ENCODE data around the gene GPS1.

DNA sequence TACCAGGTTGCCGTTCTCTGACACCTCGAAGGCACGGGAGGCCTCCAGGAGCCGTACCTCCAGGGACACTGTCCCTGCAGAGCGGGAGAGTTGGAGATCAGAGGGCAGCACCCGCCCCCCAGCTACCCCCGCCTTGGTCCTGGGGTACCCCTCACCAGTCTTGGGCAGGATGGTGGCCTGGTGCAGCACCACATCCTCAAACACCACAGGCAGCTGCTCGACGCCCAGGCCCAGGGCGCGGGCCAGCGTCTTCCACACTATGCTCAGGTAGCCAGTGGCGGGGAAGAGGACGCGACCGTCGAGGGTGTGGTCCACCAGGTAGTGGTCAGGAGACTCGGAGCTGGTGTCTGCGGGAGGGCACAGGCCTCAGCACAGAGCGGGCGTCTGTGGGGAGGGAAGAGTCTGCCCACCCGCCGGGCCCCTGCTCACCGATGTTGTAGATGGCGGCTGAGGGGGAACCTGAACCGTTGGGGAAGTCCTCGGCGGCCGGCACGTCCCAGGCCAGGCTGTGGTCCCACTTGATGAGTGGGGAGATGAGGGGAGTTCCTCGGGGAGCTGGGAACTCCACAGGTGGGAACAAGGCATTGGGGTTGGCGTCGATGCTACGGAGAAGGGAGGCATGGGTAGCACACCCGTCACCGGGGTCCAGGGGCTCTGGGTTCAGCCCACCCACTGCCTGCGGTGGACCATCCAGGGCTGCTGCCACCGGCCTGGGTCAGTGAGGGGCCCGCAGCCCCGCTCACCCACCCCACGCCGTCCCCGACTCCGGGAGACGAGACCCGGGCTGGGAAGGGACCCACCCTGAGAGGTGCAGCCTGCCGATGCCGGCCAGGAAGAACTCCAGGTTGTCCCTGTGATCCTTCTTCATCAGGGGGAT is 36.5 kb downstream of the GPS1 start:
- TF ChIP-seq, protein P1, sequence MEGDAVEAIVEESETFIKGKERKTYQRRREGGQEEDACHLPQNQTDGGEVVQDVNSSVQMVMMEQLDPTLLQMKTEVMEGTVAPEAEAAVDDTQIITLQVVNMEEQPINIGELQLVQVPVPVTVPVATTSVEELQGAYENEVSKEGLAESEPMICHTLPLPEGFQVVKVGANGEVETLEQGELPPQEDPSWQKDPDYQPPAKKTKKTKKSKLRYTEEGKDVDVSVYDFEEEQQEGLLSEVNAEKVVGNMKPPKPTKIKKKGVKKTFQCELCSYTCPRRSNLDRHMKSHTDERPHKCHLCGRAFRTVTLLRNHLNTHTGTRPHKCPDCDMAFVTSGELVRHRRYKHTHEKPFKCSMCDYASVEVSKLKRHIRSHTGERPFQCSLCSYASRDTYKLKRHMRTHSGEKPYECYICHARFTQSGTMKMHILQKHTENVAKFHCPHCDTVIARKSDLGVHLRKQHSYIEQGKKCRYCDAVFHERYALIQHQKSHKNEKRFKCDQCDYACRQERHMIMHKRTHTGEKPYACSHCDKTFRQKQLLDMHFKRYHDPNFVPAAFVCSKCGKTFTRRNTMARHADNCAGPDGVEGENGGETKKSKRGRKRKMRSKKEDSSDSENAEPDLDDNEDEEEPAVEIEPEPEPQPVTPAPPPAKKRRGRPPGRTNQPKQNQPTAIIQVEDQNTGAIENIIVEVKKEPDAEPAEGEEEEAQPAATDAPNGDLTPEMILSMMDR (IDR thresholded peaks at IDR 0.05; ENCODE audit: poor library complexity) = no peak
- TF ChIP-seq EZH2 (IDR thresholded peaks at IDR 0.05; ENCODE audit: borderline replicate concordance) (no peak), EZH2phosphoT487 (IDR thresholded peaks at IDR 0.05; ENCODE audit: low read depth, severe bottlenecking, unreplicated experiment) (no peak)
